HCEC 1CT (cell line): ENCODE results near the gene DNAJC8.
A peak's percentile ranks its signal among the peaks of the same experiment; 100 is the strongest.

Experiments used
- DNase-seq: peaks from one replicate; pipeline ENCODE4 v3.0.0-alpha.2; 2017

The DNAJC8 gene

DNA sequence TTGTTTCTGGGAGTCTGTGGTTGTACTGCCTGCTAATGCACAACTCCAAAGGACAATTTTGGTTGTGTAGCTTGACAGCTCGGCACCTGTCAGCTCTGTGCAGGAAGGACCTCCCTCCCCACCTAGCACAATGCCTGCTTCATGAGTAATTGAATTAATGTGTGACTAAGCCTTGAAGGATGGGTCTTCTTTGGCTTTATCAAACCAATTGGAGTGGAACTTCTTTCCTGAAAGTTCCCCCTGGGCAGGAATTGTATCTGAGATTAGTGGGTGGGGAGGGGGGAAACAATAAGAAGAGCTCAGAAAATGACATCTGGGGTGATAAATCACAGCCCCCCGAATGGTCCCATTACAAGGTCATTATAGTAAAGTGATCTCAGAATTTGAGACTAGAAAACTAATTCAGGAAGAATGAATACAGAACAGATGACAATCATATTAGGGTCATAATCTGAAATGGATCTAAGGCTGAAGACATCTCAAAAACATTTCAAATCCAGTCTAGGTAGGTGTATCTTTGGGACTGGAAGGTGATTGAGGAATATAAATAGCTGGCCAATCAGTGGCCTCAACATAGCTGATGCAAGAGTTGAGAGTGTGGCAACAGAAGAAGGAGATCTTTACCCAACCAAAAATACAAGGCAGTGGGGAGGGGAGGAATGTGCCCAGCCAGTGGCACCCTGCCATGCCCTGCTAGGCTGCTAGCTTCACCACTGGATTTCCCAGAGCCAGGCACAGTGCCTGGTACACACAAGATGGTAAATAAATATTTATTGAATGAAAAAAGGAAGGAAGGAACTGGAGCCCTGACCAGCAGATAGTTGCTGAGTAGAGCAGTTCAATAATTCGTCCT is 16.4 kb upstream of the DNAJC8 start:
- DNase-seq = peak; percentile 47

DNA sequence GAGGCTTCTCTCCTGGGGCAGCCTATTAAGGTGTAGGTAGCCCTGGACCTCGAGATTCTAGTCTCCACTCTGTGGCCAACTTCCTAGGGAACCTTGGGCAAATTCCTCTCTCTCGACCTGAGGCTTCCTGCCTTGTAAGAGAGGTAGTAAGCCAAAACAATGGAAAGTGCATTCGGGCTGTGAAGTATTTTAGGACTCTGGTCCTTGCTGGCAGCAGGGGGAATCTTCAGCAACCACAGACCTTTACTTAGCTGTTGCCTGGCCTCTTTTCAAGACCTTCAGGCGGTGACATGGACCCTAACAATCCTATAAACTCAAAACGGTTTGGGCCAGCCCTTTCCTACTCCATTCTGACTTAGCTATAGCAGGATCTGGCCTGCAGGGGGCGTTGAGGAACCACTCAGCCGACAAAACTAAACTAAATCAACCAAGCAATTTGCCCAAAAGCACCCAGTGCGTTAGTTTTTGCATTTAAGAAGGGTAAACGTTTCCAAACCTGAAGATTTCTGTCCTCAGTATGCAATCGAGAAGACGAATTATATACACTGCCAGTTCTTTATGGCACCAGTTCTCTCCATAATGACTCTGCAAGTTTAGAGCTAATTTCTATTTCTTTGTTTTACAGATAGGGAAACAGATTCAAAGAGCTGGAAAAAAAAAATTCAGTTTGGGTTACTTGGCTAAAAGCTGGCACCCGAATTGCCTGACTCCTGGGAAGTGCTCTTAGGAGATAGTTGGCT is 15.6 kb upstream of the DNAJC8 start:
- peak; percentile 64 for DNase-seq

DNA sequence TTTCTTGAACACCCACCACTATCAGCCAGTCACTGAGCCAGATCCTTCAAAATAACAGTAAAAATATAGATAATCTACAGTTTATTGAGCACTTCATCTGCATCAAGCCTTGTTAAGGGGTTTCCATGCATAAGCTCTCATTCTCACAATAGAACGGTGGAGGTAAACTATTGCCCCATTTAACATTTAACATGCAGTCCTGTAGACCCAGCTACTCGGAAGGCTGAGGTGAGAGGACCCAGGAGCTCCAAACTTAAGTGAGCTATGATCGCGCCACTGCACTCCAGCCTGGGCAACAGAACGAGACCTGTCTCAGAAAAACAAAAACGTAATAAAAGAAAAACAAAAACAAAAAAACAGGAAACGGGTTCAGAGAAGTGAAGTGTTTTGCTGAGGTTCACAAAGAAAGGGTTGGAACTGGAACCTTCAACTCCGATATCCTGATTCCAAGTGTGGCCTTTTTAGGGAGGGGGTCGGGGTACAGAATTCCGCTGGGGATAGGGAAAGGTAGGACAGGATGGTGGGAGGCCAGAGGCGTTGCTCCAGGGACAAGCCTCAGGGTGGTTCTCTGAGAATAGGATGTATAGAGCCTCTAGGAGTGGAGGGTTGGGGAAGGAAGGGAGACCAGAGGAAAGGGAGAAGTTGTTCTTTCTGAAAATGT is 14.9 kb upstream of the DNAJC8 start:
- no peak for DNase-seq

DNA sequence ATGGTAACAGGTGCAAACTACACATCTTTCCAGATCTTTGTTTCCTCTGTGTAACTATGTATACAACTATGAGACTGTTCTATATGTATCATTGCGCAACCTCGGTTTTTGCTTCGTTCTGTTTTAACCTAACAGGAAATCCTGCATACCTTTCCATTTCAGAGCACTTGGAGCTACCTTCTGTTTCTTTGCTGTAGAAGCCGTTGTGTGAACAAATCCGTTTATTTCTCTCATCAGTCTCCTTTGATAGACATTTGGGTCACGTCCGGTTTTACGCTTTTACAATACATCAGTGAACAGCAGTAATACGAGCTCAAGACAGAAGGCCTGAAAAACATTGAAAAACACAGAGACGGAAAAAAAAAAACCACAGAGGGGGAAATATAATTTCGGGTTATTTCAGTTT is 13.6 kb upstream of the DNAJC8 start:
- peak; percentile 41 for DNase-seq

DNA sequence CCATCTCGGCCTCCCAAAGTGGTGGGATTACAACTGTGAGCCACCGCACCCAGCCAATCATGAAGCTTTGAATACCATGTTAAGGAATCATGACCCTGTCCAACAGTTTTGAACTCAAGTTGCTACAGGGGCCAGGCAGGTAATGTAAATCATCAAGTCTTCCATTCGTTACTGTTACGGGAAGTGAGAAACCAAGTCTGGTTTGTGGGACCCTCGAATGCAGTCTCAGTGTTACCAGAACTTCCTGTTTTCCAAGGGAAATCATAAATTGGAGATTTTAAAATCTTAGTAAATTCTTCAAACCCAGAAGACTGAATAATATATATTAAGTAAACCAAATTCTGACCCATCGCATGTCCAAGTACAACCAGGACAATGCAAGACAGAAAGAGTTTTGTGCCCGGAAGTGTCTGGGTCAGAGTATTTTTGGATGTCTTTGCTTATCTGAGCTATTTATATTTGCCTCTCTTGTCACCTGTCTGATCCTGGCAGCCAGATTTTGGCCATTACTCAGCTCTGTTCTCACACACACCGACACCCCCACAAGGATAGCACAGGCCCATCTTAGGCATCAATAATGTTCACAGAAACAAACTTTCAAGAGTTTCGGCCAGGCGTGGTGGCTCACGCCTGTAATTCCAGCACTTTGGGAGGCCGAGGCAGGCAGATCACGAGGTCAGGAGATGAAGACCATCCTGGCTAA is 11.9 kb upstream of the DNAJC8 start:
- DNase-seq = no peak

DNA sequence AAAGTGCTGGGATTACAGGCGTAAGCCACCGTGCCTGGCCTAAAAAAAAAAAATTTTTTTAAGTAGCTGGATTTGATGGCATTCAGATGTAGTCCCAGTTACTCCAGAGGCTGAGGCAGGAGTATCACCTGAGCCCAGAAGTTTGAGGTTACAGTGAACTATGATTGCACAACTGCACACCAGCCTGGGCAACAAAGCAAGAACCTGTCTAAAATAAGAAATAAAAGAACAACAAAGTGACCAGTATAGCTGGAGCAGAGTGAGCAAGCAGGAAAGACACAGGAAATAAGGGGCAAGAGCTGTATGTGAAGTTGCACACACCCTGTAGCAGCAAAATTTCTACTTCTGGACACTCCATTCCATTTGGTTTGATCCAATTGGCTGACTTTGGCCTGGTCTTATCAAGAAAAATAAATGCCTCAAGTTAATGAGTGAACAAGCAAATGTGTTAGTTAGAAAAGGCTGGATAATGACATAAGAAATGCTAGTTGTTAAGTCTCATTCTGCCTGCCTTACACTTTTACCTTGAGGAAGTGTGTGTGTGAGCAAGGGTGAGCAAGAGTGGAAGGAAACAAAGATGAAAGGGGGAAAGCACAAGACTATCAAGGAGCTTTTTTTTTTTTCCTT is 11.0 kb upstream of the DNAJC8 start:
- DNase-seq = no peak

DNA sequence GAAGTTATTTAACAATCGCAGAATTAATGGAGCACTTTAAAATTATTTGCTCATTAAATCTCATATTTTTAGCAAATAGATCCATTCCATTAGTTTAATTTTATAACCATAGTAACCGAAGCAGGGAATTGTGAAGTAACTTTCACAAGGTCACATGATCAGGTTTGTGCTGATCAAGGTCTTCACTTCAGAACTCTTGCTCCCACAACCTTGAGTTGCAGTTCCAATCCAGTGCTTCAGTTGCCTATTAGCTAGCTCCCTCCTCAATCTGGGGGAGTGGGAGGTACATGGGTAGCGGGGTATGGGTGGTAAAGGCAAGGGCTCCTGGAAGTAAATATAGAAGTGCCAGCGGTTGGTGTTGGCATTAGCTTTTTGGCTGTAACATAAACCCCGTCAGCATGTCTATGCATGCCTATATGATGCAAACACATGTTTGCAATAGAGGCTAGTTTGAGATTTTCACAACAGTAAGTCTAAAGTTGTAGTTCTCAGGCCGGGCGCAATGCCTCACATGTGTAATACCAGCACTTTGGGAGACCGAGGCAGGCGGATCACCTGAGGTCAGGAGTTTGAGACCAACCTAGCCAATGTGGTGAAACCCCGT is 8.9 kb upstream of the DNAJC8 start:
- DNase-seq = no peak

DNA sequence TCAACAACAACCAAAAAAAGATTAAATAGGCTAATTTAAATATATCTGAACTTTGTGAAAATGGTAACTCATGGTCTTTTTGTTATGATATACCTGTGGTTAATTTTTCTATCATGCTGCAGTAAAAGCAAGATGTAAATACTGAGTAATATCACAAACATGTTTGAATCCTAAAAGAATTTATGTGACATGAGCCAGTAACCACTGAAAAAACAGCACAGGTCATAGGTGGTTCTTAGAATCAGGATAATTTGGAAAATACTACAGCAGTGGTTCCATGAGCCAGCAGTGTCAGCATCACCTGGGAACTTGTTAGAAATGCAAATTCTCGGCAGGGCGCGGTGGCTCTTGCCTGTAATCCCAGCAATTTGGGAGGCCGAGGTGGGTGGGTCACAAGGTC is 7.2 kb upstream of the DNAJC8 start:
- DNase-seq = no peak

DNA sequence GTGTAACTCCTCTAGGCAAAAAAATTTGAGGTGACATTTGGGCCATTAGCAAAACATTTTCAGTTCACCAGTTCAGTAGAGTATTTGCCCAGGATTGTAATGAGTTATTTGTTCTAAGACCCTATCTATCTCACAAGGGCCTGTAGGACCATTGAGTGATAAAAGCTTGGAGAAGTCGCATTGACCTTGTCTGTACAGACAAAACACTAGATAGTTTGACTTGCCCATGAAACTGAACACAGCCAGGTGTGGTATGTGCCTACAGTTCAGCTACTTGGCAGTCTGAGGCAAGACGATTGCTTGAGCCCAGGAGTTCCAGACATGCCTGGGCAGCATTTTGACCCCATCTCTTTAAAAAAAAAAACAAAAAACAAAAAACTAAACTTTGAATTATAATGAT is 6.2 kb upstream of the DNAJC8 start:
- DNase-seq = no peak

DNA sequence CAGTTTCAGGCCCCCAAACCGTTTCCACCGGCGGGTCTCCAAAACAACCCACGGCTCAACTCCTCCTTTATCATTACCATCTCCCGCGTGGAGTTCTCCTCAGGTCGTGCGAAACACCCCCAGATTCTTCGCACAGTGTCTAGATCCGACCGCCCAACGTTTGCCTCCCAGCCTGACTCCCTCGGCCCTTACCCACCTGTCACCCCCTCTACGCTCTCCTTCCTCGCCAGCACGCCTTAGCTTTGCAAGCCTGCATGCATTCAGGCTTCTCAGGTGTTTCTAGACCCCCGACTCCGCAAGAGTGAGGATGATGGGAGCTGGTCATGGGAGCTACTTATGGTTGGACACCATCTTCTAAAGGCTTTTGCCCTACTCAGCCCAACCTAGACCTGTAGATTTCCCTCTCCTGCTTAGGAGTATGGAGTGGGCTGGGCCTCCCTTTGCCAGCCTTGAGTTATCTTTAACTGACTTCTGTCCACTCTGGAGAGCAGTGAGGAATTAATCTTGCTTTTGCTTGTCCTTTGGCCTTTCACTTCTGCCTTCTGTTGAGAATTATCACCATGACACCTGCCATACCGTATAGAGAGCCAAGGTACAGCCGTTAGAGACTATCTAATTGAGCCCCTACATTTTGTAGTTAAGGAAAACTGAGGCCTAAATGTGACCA is 4.0 kb upstream of the DNAJC8 start:
- DNase-seq = no peak

DNA sequence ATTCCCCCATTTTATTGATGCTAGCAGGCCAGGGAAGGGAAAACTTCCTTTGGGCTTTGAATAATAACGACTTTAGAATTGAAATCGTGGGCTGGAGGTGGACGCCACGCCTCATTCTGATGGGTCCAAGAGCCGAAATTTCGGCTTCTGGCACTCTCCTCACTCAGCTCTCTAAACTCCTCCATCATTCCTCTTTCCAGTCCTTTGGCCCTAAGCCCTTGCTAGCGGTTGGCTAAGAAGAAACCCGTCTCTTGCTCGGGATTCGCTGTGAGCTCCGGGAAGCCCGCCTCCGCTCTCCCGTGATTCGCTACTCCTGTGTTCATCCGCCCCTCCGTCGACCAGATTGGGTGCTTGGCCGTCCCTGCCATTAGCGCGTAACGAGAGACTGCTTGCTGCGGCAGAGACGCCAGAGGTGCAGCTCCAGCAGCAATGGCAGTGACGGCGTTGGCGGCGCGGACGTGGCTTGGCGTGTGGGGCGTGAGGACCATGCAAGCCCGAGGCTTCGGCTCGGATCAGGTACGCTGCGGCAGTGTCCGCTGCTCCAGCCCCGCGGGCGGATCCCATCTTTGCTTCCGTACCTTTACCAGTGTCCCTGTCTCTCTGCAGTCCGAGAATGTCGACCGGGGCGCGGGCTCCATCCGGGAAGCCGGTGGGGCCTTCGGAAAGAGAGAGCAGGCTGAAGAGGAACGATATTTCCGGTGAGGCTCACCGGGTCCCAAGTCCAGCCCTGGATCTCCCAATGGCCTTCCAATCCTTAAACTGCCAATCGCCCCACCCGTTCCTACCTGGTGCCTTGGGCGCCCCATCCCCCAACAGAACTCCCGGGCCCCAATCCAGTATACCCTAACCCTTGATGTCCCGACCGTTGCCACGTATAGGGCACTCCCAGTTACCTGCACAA is 3.2 kb upstream of the DNAJC8 start, which contains the start of gene ATP5IF1:
Gene ATP5IF1 (plus strand): TSS at position 370 of the 901 bp plus-strand sequence. CDS start 60 bp downstream, at position 430.
- DNase-seq = peak; percentile 99

DNA sequence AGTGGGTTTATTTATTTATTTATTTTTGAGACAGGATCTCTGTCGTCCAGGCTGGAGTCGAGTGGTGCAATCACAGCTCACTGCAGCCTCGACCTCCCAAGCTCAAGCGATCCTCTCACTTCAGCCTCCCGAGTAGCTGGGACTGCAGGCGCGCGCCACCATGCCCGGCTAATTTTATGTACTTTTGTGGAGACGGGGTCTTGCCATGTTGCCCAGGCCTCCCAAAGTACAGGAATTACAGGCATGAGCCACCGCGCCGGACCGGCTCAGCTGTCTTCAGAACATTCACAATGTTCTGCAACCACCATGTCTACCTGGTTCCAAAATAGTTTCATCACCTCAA is 406 bp upstream of the DNAJC8 start:
- DNase-seq = no peak

DNA sequence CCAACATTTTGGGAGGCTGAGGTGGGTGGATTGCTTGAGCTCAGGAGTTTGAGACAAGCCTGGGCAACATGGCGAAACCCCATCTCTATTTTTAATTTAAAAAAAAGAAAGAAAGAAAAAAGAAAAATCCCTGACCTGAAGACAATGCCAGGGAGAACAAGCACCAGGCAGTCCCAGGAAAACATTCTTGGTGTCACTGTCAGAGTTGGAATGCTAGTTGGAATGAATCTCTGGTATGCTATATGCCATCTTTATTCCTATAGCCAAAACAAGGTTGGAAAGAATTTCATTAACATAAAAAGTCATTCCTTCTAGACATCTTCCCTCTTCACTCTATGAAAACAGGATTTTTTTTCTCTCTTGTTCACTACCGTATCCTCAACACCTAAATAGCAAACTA is 2.8 kb downstream of the DNAJC8 start:
- no peak for DNase-seq

DNA sequence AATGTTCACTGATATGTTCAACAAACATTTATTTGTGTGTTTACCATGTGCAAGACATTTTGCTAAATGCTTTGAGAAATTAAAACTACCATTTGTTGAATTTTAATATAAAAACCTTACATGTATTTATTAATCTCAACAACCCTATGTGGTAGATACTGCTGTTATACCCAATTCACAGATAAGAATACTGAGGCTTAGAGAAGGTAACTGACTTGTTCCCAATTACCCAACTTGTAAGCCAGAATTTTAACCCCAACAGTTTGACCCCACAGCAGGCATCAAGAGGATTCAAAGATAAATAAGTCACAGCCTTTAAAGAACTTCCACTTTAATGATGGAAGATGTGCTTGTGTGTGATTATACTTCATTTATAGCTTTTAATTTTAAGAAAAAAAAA is 3.7 kb downstream of the DNAJC8 start:
- no peak for DNase-seq

DNA sequence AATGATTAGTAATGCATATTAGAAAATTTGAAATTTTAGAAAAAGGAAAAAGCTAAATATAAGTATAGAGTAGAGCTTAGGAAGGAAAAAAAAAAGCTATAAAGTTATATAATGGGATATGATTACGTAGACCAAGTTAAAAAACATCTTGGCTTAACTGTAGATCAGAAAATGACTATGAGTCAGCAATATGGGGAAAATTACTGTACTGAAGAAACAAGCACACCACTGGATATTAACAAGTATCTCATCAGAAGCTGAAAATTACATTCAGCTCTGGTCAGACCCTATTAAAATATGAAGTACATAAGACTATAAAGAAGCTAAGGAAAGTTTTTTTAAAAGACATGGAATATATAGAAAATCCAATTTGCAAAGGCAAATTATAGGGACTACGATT is 19.5 kb downstream of the DNAJC8 start:
- no peak for DNase-seq

DNA sequence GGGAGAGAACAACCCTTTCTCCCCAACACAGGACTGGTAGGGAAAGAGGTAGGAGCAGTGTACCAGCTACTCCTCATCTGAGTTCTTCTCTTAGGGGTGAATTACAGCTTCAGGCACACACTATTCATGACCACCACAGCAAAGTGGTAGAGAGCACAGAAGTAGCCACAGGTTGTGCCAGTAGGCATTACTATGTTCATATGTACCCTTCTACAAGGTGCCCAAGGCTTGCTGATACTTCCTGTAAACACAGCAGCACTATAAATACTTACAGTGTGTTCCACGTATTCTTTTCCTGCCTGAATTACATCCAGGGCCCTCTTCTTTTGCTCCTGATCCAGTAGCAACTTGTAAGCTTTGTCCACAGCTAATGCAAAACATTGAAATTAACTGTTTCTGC is 23.1 kb downstream of the DNAJC8 start:
- DNase-seq = no peak

DNA sequence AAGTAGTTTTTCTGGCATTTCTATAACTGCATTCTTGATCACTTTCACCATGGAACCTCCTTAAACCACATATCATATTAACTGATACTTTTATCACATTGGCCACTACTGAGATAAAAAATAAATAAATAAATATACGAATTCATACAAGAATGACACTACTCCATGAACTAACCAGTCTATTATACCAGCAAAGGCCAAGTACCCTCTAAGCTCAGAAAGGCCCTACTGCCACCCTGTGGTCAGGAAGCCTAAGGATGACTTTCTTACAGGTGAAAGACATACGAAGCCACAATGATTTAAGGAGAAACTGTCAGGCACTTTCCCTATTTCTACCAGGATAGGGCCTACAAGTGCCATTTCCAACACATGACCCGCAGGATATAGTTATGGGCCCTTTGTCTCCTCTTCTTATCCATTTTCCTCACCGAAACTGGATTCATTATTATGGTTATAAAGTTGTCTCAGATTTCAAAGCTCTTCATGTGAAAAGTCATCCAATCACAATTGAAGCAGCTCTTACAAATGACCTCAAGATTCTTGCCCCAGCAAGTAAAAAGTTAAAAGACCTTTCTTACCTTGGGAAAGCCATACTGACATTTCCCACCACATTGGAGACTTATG is 23.9 kb downstream of the DNAJC8 start:
- DNase-seq = peak; percentile 62

DNA sequence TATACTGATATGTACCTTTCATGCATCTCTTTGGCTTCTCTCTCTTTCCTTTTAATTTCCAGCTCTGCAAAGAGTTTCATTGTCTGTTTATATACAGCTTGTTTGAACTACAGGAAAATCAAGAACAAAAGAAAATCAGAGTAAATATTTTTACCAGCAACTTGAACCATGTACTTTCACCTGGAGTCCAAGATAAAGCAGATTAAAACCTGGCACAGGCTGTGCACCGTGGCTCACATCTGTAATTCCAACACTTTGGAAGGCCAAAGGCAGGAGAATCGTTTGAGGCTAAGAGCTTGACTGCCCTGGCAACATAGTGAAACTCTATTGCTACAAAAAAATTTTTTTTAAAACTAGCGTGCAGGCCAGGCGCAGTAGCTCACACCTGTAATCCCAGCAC is 27.6 kb downstream of the DNAJC8 start:
- no peak for DNase-seq

DNA sequence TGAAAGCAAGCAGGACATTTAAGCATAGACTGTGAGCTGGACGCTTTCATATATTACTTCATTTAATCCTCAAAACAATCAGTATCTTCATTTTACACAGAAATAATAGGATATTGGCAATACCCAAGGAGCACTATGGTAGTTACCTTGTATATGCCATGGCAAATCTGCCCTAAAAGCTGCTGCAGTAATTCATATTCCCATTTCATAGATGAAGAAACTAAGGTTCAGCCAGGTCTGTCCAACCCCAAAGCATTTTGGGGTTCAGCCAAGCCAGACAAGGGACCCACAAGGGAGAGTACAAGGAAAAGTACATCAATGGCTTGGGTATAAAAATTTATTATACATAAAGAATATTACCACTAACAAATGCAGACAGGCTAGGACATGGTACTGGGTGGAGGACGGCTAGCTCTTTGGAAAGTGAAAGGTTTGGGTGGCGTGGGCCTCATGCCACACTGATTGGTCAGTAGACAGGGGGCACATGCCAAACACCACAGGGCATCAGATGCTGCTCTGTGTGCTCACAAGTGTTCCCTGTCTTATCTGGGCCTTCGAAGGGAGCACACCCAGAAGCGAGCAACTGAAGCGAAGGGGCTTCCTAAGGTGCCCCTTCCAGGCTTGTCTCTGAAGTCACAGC is 32.5 kb downstream of the DNAJC8 start:
- DNase-seq = no peak
